ENCODE results near the gene STARD9. TPM values are rescaled to one million over a fixed set of nuclear protein-coding genes. Genes with fewer than 3 reads are reported as not detected.

STARD9 gene
- polyA plus RNA-seq, 1 donor = 10.3 TPM

- no peaks in the 10 kb centered on the region for H3K27me3 ChIP-seq (ENCODE audit: control insufficient read depth, insufficient read depth, low read length)
- no CpG with 5 or more reads among the region's 4 CpGs for WGBS (ENCODE audit: insufficient coverage, low lambda C conversion rate)
- H3K27ac ChIP-seq (ENCODE audit: low read length) = no peak overlapping the region
- no peak for DNase-seq
- H3K36me3 ChIP-seq (ENCODE audit: control insufficient read depth, insufficient read depth, low read length) = peaks cover 3% of the 10 kb centered on the region
- no peaks in the 10 kb centered on the region for H3K4me1 ChIP-seq (ENCODE audit: control insufficient read depth, insufficient read depth, low read length)
- no peak overlapping the region for H3K4me3 ChIP-seq (ENCODE audit: low read length)
- no peaks in the 10 kb centered on the region for H3K9me3 ChIP-seq (ENCODE audit: control insufficient read depth, low read depth, low read length)
Measured at GRCh38 chr15:42712584-42712983, 137.2 kb downstream of the STARD9 start.

- Histone ChIP-seq H3K27ac (ENCODE audit: low read length) (no peak overlapping the region), H3K4me3 (ENCODE audit: low read length) (no peak overlapping the region), H3K9me3 (ENCODE audit: control insufficient read depth, low read depth, low read length) (no peaks in the 10 kb centered on the region), H3K4me1 (ENCODE audit: control insufficient read depth, insufficient read depth, low read length) (no peaks in the 10 kb centered on the region), H3K36me3 (ENCODE audit: control insufficient read depth, insufficient read depth, low read length) (peaks cover 28% of the 10 kb centered on the region), H3K27me3 (ENCODE audit: control insufficient read depth, insufficient read depth, low read length) (no peaks in the 10 kb centered on the region)
- DNase-seq = no peak
- WGBS (ENCODE audit: insufficient coverage, low lambda C conversion rate) = no CpG with 5 or more reads among the region's 5 CpGs
Measured at GRCh38 chr15:42716125-42716524, 140.7 kb downstream of the STARD9 start.

GRCh38 chr15:42716626-42717025 lies 141.2 kb downstream of the STARD9 start:
- H3K9me3 ChIP-seq (ENCODE audit: control insufficient read depth, low read depth, low read length) = no peaks in the 10 kb centered on the region
- WGBS (ENCODE audit: insufficient coverage, low lambda C conversion rate) = no CpG with 5 or more reads among the region's 2 CpGs
- H3K4me1 ChIP-seq (ENCODE audit: control insufficient read depth, insufficient read depth, low read length) = no peaks in the 10 kb centered on the region
- H3K36me3 ChIP-seq (ENCODE audit: control insufficient read depth, insufficient read depth, low read length) = peaks cover 32% of the 10 kb centered on the region
- H3K27ac ChIP-seq (ENCODE audit: low read length) = no peak overlapping the region
- no peaks in the 10 kb centered on the region for H3K27me3 ChIP-seq (ENCODE audit: control insufficient read depth, insufficient read depth, low read length)
- H3K4me3 ChIP-seq (ENCODE audit: low read length) = no peak overlapping the region
- DNase-seq = no peak

- WGBS (ENCODE audit: insufficient coverage, low lambda C conversion rate) = no CpG with 5 or more reads among the region's 6 CpGs
- Histone ChIP-seq H3K27ac (ENCODE audit: low read length) (no peak overlapping the region), H3K4me1 (ENCODE audit: control insufficient read depth, insufficient read depth, low read length) (no peaks in the 10 kb centered on the region), H3K4me3 (ENCODE audit: low read length) (no peak overlapping the region), H3K36me3 (ENCODE audit: control insufficient read depth, insufficient read depth, low read length) (peaks cover 55% of the 10 kb centered on the region), H3K9me3 (ENCODE audit: control insufficient read depth, low read depth, low read length) (no peaks in the 10 kb centered on the region), H3K27me3 (ENCODE audit: control insufficient read depth, insufficient read depth, low read length) (no peaks in the 10 kb centered on the region)
- DNase-seq = no peak
Measured at GRCh38 chr15:42719043-42719442, 143.6 kb downstream of the STARD9 start.

- H3K4me3 ChIP-seq (ENCODE audit: low read length) = no peak overlapping the region
- no peaks in the 10 kb centered on the region for H3K9me3 ChIP-seq (ENCODE audit: control insufficient read depth, low read depth, low read length)
- H3K36me3 ChIP-seq (ENCODE audit: control insufficient read depth, insufficient read depth, low read length) = peaks cover 66% of the 10 kb centered on the region
- no peak overlapping the region for H3K27ac ChIP-seq (ENCODE audit: low read length)
- 86% methylated on average over 1 of the region's 3 CpGs for WGBS (ENCODE audit: insufficient coverage, low lambda C conversion rate)
- no peak for DNase-seq
- H3K4me1 ChIP-seq (ENCODE audit: control insufficient read depth, insufficient read depth, low read length) = no peaks in the 10 kb centered on the region
- no peaks in the 10 kb centered on the region for H3K27me3 ChIP-seq (ENCODE audit: control insufficient read depth, insufficient read depth, low read length)
Measured at GRCh38 chr15:42720071-42720470, 144.7 kb downstream of the STARD9 start.

GRCh38 chr15:42721016-42721415 lies 145.6 kb downstream of the STARD9 start:
- Histone ChIP-seq H3K36me3 (ENCODE audit: control insufficient read depth, insufficient read depth, low read length) (peaks cover 75% of the 10 kb centered on the region), H3K27ac (ENCODE audit: low read length) (no peak overlapping the region), H3K27me3 (ENCODE audit: control insufficient read depth, insufficient read depth, low read length) (no peaks in the 10 kb centered on the region), H3K4me1 (ENCODE audit: control insufficient read depth, insufficient read depth, low read length) (no peaks in the 10 kb centered on the region), H3K9me3 (ENCODE audit: control insufficient read depth, low read depth, low read length) (no peaks in the 10 kb centered on the region), H3K4me3 (ENCODE audit: low read length) (no peak overlapping the region)
- no peak for DNase-seq
- no CpG with 5 or more reads among the region's 6 CpGs for WGBS (ENCODE audit: insufficient coverage, low lambda C conversion rate)

GRCh38 chr15:42721916-42722315 lies 146.5 kb downstream of the STARD9 start:
- H3K4me3 ChIP-seq (ENCODE audit: low read length) = no peak overlapping the region
- no CpG with 5 or more reads among the region's 3 CpGs for WGBS (ENCODE audit: insufficient coverage, low lambda C conversion rate)
- H3K9me3 ChIP-seq (ENCODE audit: control insufficient read depth, low read depth, low read length) = no peaks in the 10 kb centered on the region
- no peak for DNase-seq
- H3K4me1 ChIP-seq (ENCODE audit: control insufficient read depth, insufficient read depth, low read length) = no peaks in the 10 kb centered on the region
- H3K27me3 ChIP-seq (ENCODE audit: control insufficient read depth, insufficient read depth, low read length) = no peaks in the 10 kb centered on the region
- no peak overlapping the region for H3K27ac ChIP-seq (ENCODE audit: low read length)
- peaks cover 83% of the 10 kb centered on the region for H3K36me3 ChIP-seq (ENCODE audit: control insufficient read depth, insufficient read depth, low read length)

GRCh38 chr15:42723068-42723467 lies 147.7 kb downstream of the STARD9 start:
- Histone ChIP-seq H3K27ac (ENCODE audit: low read length) (no peak overlapping the region), H3K4me3 (ENCODE audit: low read length) (no peak overlapping the region), H3K27me3 (ENCODE audit: control insufficient read depth, insufficient read depth, low read length) (no peaks in the 10 kb centered on the region), H3K4me1 (ENCODE audit: control insufficient read depth, insufficient read depth, low read length) (no peaks in the 10 kb centered on the region), H3K36me3 (ENCODE audit: control insufficient read depth, insufficient read depth, low read length) (peaks cover 91% of the 10 kb centered on the region), H3K9me3 (ENCODE audit: control insufficient read depth, low read depth, low read length) (no peaks in the 10 kb centered on the region)
- no CpG with 5 or more reads among the region's 4 CpGs for WGBS (ENCODE audit: insufficient coverage, low lambda C conversion rate)
- DNase-seq = no peak

- WGBS (ENCODE audit: insufficient coverage, low lambda C conversion rate) = no CpG with 5 or more reads among the region's 6 CpGs
- Histone ChIP-seq H3K4me3 (ENCODE audit: low read length) (no peak overlapping the region), H3K27ac (ENCODE audit: low read length) (no peak overlapping the region), H3K36me3 (ENCODE audit: control insufficient read depth, insufficient read depth, low read length) (peaks cover 91% of the 10 kb centered on the region), H3K4me1 (ENCODE audit: control insufficient read depth, insufficient read depth, low read length) (no peaks in the 10 kb centered on the region), H3K27me3 (ENCODE audit: control insufficient read depth, insufficient read depth, low read length) (no peaks in the 10 kb centered on the region), H3K9me3 (ENCODE audit: control insufficient read depth, low read depth, low read length) (no peaks in the 10 kb centered on the region)
- no peak for DNase-seq
Measured at GRCh38 chr15:42724276-42724675, 148.9 kb downstream of the STARD9 start.

- H3K27me3 ChIP-seq (ENCODE audit: control insufficient read depth, insufficient read depth, low read length) = no peaks in the 10 kb centered on the region
- no peaks in the 10 kb centered on the region for H3K4me1 ChIP-seq (ENCODE audit: control insufficient read depth, insufficient read depth, low read length)
- peaks cover 93% of the 10 kb centered on the region for H3K36me3 ChIP-seq (ENCODE audit: control insufficient read depth, insufficient read depth, low read length)
- no peak overlapping the region for H3K4me3 ChIP-seq (ENCODE audit: low read length)
- DNase-seq = no peak
- no CpG with 5 or more reads among the region's 12 CpGs for WGBS (ENCODE audit: insufficient coverage, low lambda C conversion rate)
- no peaks in the 10 kb centered on the region for H3K9me3 ChIP-seq (ENCODE audit: control insufficient read depth, low read depth, low read length)
- no peak overlapping the region for H3K27ac ChIP-seq (ENCODE audit: low read length)
Measured at GRCh38 chr15:42725331-42725903, 150.0 kb downstream of the STARD9 start.

- Histone ChIP-seq H3K27ac (ENCODE audit: low read length) (no peak overlapping the region), H3K4me3 (ENCODE audit: low read length) (no peak overlapping the region), H3K4me1 (ENCODE audit: control insufficient read depth, insufficient read depth, low read length) (no peaks in the 10 kb centered on the region), H3K36me3 (ENCODE audit: control insufficient read depth, insufficient read depth, low read length) (peaks cover 95% of the 10 kb centered on the region), H3K9me3 (ENCODE audit: control insufficient read depth, low read depth, low read length) (no peaks in the 10 kb centered on the region), H3K27me3 (ENCODE audit: control insufficient read depth, insufficient read depth, low read length) (no peaks in the 10 kb centered on the region)
- no CpG with 5 or more reads among the region's 11 CpGs for WGBS (ENCODE audit: insufficient coverage, low lambda C conversion rate)
- DNase-seq = no peak
Measured at GRCh38 chr15:42726114-42726513, 150.7 kb downstream of the STARD9 start.
